Brain microvascular endothelial cell (primary cell): ENCODE data around the gene CDC42BPG.

Source experiments
- DNase-seq: peaks from one replicate; pipeline ENCODE4 v3.0.0-alpha.2; 2020
- H3K27ac ChIP-seq: fragments of 250-450 bp; sonication (Bioruptor Pico); 2 replicates; pipeline ENCODE4 v1.5.1; 2020; ENCODE audit warnings: mild to moderate bottlenecking, moderate library complexity
- H3K27me3 ChIP-seq: fragments of 250-450 bp; sonication (Bioruptor Pico); replicated peaks from 2 replicates; pipeline ENCODE4 v1.5.1; 2020; ENCODE audit warnings: mild to moderate bottlenecking
- H3K36me3 ChIP-seq: fragments of 250-450 bp; sonication (Bioruptor Pico); replicated peaks from 2 replicates; pipeline ENCODE4 v1.5.1; 2020; ENCODE audit warnings: mild to moderate bottlenecking
- H3K4me3 ChIP-seq: 2 replicates; pipeline ENCODE4 v1.5.1; 2011; ENCODE audit warnings: low read depth, mild to moderate bottlenecking, control low read depth, low read length, moderate library complexity
- CTCF ChIP-seq: IDR thresholded peaks from 2 replicates; pipeline ENCODE4 v1.5.1; 2011; ENCODE audit warnings: low read depth, mild to moderate bottlenecking, moderate library complexity, low read length, control low read depth, inconsistent platforms; ENCODE audit errors: missing control alignments
- in situ Hi-C: cut with HindIII; loops from 2 replicates; pipeline ENCODE4 v1.10.0; 2017; ENCODE audit warnings: low sequenced_read_pairs, low pct_ligation_motif_present

Gene CDC42BPG

GRCh38 chr11:64872790-64873488 lies 28.5 kb upstream of the CDC42BPG start:
- no peak for DNase-seq
- peaks cover 33% of the 10 kb centered on the region for H3K36me3 ChIP-seq
- H3K4me3 ChIP-seq = no peak overlapping the region
- H3K27ac ChIP-seq = no peak overlapping the region
- no peaks in the 10 kb centered on the region for H3K27me3 ChIP-seq
- no peak for TF ChIP-seq CTCF
- in situ Hi-C loops = no loop called here

- Histone ChIP-seq H3K27ac (no peak overlapping the region), H3K36me3 (peaks cover 33% of the 10 kb centered on the region), H3K27me3 (no peaks in the 10 kb centered on the region), H3K4me3 (no peak overlapping the region)
- DNase-seq = no peak
- TF ChIP-seq CTCF = no peak
- in situ Hi-C loops = no loop called here
Observed at GRCh38 chr11:64871492-64871891, 27.0 kb upstream of the CDC42BPG start.

- Histone ChIP-seq H3K27ac (peak overlapping the region; percentile 76), H3K36me3 (peaks cover 33% of the 10 kb centered on the region), H3K4me3 (no peak overlapping the region), H3K27me3 (no peaks in the 10 kb centered on the region)
- TF ChIP-seq CTCF = no peak
- DNase-seq = no peak
- in situ Hi-C loops = no loop called here
Observed at GRCh38 chr11:64870893-64871466, 26.5 kb upstream of the CDC42BPG start.

GRCh38 chr11:64870176-64870892 lies 25.9 kb upstream of the CDC42BPG start:
- peak; percentile 58 for DNase-seq
- Histone ChIP-seq H3K36me3 (peaks cover 33% of the 10 kb centered on the region), H3K27me3 (no peaks in the 10 kb centered on the region), H3K27ac (peak overlapping the region; percentile 76), H3K4me3 (no peak overlapping the region)
- in situ Hi-C loops = no loop called here
- TF ChIP-seq CTCF = no peak

- peaks cover 33% of the 10 kb centered on the region for H3K36me3 ChIP-seq
Observed at GRCh38 chr11:64869571-64870175, 25.2 kb upstream of the CDC42BPG start.

More at GRCh38 chr11:64869571-64870175, 25.2 kb upstream of the CDC42BPG start:
- Histone ChIP-seq H3K27ac (peak overlapping the region; percentile 76), H3K4me3 (no peak overlapping the region), H3K27me3 (no peaks in the 10 kb centered on the region)
- DNase-seq = no peak
- in situ Hi-C loops = no loop called here
- peak; percentile 69 for TF ChIP-seq CTCF
